Caki2 (cell line): ENCODE measurements around the gene SLC6A12. TPM values are rescaled to one million over a fixed set of nuclear protein-coding genes. Genes with fewer than 3 reads are reported as not detected.

Source experiments
- DNase-seq: peaks from one replicate; pipeline ENCODE4 v3.0.0-alpha.2; 2015; ENCODE audit warnings: low read depth
- in situ Hi-C: cut with HindIII; loops from 2 replicates; pipeline ENCODE4 v1.10.0; 2016; ENCODE audit warnings: low sequenced_read_pairs, low pct_unique_long_range_greater_than_20kb, mixed read lengths
- total RNA-seq: library from RNA; depleted of rRNA; stranded (reverse); fragments of >200 nt; shearing (Covaris generic); gene quantifications from 2 replicates; pipeline ENCODE4 v1.2.3, GENCODE V29; 2014; ENCODE audit warnings: low replicate concordance

The SLC6A12 gene
- total RNA-seq, 1 experiment from 2014 or later: 0.95 TPM

- in situ Hi-C loops: no loop called here
- DNase-seq: no peak
These were observed 39.4 kb downstream of the SLC6A12 start for GRCh38 chr12:174596-174995.

GRCh38 chr12:174124-174523 is 39.8 kb downstream of the SLC6A12 start:
- DNase-seq: no peak
- in situ Hi-C loops: no loop called here

GRCh38 chr12:172732-173161 is 41.2 kb downstream of the SLC6A12 start:
- in situ Hi-C loops: no loop called here
- no peak for DNase-seq

- no peak for DNase-seq
- in situ Hi-C loops: no loop called here
These were observed 41.9 kb downstream of the SLC6A12 start for GRCh38 chr12:171743-172676.

- no peak for DNase-seq
- in situ Hi-C loops: no loop called here
These were observed 42.7 kb downstream of the SLC6A12 start for GRCh38 chr12:171276-171675.

- in situ Hi-C loops: no loop called here
- no peak for DNase-seq
These were observed 43.4 kb downstream of the SLC6A12 start for GRCh38 chr12:170371-171225.

- in situ Hi-C loops: no loop called here
- DNase-seq: no peak
These were observed 44.2 kb downstream of the SLC6A12 start for GRCh38 chr12:169528-170370.

GRCh38 chr12:168763-169525 is 45.0 kb downstream of the SLC6A12 start:
- DNase-seq: no peak
- in situ Hi-C loops: no loop called here

- in situ Hi-C loops: no loop called here
- DNase-seq: no peak
These were observed 45.9 kb downstream of the SLC6A12 start for GRCh38 chr12:167959-168600.

GRCh38 chr12:166425-167075 is 47.4 kb downstream of the SLC6A12 start:
- DNase-seq: no peak
- in situ Hi-C loops: no loop called here

- no peak for DNase-seq
- in situ Hi-C loops: no loop called here
These were observed 48.0 kb downstream of the SLC6A12 start for GRCh38 chr12:165862-166368.

- in situ Hi-C loops: no loop called here
- no peak for DNase-seq
These were observed 49.8 kb downstream of the SLC6A12 start for GRCh38 chr12:164207-164606.

- in situ Hi-C loops: no loop called here
- DNase-seq: no peak
These were observed 50.5 kb downstream of the SLC6A12 start for GRCh38 chr12:163406-163986.

- DNase-seq: no peak
- in situ Hi-C loops: no loop called here
These were observed 51.3 kb downstream of the SLC6A12 start for GRCh38 chr12:162467-163307.

GRCh38 chr12:161823-162222 is 52.1 kb downstream of the SLC6A12 start:
- no peak for DNase-seq
- in situ Hi-C loops: no loop called here
